ENCODE measurements around the gene C1orf116.

Gene C1orf116

DNA sequence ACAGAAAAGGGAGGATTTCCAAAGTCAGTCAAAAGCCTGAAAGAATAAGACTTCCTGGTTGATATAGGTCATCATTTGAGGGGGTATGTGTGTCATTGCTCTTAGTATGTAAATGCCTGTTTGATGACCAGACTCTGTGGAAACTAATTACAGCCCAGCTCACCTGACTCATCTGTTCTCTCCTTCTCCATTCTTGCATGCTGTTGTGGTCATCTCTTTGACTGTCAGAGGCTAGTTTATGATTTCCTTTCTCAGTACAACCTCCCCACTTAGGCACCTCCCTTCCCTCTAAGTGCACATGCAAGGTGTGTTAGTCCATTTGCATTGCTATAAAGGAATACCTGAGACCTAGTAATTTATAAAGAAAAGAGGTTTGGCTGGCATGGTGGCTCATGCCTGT, 2.4 kb upstream of the C1orf116 start:
- DNase-seq (ENCODE audit: low spot score): no peak

DNA sequence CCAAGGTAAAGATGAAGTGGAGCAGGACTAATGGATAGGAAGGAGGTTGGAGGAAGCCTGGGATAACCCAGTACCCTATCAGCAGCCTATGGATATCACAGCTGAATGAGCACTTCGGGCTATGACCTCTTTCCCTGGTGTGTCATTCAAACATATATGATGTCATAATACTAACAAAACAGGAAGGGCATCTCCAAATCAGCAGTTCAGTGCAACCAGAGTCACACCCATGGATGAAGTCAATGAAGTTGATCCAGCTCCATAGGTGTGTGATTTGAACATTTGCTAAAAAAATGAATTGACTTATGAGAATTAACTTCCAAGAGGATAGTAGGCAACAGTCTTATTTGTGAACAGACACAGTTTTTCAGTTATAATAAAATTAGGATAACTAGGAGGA, 1.7 kb upstream of the C1orf116 start:
- no peak for DNase-seq (ENCODE audit: low spot score)

DNA sequence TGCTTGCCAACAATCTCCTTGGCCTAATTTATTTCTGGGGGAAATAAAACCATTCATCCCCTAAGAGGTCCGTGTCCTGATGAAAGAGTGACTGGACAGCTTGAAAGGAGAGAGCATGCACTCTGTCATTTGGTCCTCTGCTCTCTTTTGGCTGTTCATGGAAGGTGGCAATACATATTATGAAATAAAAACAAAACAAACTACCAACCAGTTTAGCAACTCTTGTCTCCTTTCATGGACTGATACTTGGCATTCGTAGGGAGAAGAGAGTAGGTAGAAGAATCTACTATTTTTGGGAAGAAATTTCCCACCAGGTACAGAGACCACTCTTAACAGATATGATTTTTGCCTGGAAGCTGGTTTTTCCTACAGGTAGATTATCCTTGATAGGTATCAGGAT, 746 bp upstream of the C1orf116 start:
- DNase-seq (ENCODE audit: low spot score): no peak

DNA sequence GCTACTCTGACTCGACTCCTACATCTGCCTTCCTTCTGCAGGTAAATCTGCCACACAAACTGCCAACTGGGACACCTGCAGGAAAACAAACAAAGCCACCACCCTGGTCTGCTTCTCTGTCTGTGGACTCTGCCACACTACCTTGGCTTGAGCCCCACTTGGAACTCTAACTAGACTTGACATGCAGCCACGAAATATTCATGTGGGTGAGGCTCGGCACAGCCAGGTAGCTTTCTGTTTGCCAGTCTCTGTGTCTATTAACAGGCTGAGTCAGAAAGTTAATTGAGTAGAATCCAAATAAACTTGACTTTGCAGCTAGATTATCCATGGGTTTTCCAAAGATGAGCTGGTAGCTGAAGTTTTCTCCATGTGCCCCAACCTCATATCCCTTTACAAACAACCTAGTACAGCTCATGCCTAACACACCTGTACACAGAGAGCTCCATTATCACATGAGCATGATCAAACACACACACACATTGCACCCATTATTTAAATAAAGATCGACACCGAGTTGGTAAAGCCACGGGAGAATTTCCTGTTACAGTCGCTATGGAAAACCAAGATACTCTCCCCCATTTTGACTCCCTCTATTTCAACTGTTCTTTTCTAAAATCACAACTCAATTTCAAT, 808 bp downstream of the C1orf116 start:
- no peak for DNase-seq (ENCODE audit: low spot score)

DNA sequence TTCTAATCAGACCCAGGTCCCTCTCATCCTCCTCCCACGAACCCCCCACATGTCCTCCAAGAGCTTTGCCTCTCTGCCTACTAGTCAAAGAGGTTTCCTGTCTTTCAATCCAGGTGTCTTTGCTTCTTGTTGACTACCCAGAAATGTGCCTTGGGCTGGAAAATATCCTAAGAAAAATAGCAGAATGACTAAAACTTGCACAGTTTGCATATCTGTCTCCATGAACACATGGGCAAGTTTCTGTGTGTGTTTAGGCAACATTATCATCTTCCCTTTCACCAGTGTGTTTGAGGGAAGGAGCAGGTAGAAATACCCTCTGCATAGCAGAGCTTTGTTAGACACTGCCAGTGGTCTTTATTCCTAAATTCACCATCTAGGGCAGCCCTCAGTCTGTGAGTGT, 1.5 kb downstream of the C1orf116 start:
- DNase-seq (ENCODE audit: low spot score): no peak

DNA sequence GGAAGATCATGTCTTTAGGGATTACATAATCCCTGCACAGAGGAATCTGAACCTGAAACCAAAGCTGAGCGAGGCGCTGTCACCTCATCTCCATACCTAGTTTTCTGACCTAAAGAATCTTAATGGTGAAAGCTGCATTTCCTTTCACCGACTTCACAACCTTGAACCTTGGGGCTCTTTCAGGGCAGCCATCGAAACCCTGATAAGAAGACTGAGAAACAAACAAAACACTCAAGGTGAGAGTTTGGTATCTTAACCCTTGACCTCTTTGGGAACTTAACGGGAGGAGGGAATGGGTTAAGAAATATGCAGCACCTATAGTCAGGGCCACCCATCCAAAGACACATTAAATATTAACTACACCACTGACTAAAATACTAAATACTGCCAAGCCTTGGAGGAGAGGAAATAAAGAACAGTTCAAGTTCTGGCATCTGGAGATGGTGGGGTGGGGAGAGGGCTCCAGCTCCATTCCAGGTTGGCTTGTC, 2.0 kb downstream of the C1orf116 start:
- no peak for DNase-seq (ENCODE audit: low spot score)

DNA sequence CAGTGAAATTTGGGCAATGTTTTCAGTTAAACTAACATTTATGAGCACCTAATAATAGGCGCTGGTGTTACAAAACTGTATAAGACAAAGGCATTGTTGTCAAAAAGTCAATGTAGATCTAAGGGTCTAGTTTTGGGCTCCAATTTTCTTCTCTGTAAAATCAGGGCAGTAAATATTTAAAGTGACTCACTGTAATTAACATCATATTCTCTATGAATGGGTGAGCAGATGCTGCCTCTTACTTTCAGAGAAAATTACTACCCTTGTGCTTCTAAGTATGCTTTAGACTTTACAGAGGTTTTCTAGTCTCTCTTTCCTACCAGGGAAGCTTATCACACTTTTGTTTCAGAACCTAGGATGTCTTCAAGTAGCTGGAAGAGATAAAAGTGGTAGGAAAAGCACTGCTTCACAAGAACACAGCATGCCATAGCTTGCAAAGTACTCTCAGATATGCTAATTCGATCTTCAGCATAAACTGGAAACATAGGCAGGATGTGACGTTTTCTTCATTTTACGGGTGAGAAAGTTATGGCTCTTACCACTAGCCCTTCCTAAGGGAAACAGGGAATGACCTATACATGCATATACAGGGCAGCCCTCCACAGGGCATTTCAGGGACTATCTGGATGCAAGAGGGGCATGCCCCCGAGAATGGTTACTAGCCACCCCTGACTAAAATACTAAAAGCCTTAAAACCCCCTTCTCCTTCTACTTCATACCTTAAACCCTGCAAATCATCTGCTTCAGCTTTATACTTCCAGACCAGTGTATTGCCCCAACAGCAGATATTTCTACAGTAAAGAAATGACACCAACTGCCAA, 2.6 kb downstream of the C1orf116 start:
- no peak for DNase-seq (ENCODE audit: low spot score)

DNA sequence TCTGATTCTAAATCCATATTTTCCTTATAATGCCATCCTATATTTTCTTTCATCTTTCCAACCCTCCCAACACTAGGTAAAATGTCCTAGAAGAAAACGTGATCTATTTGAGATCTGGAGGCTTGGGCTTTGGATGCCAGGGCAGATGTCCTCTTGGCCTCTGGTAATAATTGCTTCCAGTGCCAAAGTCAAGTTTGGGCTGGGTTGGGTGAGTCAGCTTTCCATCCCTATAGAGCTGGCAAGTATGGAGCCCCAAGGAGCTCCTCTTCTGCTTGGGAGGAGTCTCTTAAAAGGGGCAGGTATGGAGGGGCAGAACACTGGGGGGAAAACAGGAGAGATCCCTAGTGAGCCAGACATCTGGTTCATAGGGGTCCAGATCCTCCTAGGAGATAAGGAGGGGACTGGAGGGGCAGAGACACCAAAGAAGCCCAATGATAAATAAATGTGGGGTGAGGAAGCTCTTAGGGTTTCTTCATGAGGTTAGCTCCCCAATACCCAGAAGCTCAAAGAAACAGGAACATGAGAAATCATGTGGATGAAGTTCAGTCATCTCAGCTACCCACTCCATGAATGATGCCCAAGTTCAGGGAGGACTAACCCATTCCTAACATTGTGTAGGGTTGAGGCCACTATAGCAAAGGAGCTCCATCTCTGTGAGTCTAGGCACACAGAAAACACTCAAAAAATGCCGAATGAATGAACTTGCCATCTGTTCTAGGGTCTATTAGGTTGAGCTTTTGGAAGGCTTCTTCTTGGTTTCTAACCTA, 3.5 kb downstream of the C1orf116 start:
- DNase-seq (ENCODE audit: low spot score): no peak

DNA sequence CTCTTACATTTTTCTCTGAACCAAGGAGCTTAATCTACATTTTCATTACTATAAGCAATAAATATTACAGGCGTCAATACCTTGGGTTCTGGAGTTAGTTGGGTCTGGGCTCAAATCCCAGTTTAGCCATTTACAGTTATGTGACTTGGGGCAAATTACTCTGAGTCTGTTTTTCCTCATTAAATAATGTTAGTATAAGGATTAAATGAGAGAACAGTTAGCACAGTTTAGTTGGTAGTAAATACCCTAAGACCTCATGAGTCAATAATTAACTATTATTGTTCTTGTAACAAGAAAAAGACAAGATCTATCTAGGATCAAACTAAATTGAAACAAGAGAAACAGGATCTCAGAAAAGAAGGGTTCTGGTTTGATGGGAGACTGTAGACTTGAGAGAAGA, 4.6 kb downstream of the C1orf116 start:
- DNase-seq (ENCODE audit: low spot score): no peak

DNA sequence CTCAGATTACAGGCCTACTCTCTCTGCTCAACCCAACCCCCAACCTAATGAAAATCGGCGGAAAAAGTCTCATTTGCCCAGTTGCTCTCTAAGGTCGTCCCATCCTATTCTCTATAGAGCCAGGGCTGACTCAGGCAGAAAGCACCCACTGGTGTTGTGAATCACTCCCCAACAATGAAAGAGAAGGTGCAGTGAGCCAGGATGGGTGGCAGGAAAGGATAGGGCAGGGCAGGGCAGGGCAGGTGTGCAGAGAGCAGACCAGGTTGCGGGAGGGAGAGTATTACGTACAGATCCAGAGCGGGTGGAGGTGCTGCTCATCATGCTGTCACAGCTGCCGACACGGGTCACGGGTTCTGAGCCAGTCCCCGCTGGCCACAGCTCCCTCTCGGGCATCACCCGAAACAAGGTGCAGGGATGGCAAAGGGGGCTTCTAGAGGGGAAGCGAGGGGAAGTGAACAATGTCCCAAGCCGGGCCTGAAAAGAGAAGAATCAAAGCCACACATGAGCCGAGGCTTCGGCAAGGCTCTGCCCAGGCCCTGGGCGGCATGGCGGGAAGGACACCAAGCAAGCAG, 5.3 kb downstream of the C1orf116 start:
- DNase-seq (ENCODE audit: low spot score): no peak

DNA sequence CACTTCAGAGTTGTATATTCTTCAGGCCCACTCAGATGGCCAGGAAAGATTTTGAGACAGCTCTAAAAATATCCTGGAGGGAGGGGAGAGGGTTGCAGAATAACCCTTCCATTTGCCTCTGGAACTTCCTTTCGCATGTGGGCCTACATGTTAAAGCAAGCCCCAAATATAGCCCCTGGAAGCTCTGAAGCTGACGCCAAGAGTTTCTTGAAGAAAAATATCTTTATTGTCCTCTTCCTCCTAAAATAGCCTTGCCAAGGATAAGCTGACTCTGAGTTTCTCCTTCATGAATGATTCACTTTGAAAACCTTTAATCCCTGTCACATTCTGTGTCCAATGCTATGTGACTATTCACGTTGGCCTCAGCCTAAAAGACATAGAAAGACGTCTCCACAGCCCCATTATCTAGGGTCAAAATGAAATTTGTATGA, 6.4 kb downstream of the C1orf116 start:
- DNase-seq (ENCODE audit: low spot score): no peak

DNA sequence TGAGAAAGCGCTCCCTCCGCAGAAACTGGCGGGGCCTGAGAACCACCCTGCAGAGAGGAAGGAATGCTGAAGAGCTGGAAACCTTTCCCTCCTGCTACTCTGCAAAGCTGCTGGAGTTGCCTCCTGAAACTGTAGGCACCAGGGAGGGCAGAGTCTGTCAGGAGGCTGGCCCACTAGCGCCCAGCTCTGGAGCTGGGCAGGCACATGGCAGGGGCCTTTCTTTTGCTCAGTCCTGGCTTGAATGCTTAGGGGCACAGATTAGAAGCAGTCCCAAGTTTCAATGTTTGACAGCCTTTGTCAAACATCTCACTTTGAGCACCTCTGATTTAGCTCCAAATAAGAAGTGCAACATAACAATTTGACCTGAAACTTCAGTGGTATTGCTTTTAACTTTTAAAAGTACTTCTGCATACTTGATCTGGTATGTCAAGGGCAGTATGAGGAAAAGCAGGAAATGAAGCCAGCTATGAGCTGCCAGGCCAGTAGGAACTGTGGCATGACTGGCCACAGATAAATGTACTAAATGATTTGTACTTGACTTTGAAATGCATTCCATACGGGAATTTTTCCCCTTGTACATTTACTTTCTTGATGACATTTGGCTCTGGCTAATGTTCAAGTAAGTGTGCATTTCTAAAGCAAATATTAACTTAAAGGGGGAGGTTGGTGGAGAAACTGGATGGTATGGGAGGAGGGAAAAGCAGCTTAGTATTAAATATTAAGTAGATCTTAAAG, 7.2 kb downstream of the C1orf116 start:
- DNase-seq (ENCODE audit: low spot score): no peak

DNA sequence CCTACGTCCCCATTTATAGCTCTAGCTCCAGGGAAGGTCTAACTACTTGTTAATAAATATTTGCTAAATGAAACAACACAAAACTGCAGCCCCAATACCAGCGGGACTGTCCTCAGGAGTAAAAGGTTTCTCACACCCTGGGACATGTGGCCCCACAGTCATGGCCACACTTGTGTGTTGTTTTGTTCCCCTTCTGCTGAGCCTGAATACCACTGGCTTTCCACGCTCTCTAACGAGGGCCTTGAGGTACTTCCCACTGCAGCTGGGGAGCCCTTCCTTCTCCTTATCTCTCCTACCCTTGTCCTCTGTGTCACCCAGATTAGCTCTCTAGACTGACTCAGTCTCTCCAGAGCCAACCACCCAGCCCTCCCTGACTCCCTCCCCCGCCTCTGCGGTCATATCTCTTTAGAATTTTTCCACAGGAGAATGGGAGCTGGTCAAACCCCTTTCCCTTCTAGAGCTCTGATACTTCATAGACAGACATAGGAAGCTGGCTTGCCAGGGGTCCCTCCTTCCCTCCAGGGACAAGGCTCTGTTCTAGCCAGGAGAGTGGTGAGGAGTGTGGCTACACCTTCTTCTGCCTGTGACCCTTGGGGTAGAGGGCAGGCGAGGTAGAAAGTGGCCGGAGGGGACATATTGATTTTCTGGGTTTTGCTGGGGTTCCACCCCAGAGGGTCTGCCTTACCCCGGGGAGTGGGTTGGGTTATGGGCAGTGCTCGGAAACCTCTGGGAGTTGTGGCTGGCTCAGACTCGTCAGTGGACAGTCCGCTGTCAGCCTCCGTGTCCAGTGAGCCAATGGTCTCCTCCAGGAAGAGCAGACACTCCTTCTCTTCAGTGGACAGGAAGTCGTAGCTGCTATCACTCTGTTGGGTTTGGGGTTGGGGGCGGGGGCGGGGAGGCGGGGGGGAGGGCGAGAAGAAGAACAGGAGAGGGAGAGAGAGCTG, 8.1 kb downstream of the C1orf116 start:
- DNase-seq (ENCODE audit: low spot score): no peak

DNA sequence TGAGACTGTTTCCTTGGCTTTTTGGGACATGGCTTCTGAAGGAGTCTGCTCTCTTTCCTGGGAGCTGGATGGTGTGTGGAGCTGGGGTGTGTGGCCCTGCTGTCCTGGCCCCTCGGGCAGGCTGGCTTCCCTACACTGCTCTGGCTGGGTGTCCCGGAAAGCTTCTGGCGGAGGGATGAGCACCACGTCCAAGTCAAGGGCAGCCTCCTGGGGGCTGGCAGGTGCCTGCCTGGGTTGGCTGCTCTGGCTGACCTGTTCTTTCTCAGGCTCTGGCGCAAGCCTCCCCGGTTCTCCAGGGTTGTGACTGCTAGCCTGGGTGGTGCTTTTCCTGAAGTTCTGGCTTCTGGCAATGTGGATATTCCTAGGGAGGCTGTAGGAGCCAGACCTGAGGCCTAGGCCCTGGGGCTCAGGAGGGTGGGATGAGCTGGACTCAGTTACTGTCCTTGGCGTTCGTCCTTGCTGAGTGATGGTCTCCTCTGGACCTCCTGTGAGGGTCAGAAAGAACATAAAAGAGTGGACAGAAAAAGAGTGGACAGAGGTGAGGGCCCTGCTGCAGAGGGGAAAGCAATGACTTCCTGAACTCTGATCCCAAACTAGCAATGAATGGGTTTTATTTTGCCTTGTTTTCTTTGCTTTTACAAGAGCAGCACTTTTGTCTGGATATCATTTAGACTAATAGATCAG, 9.4 kb downstream of the C1orf116 start:
- DNase-seq (ENCODE audit: low spot score): no peak

DNA sequence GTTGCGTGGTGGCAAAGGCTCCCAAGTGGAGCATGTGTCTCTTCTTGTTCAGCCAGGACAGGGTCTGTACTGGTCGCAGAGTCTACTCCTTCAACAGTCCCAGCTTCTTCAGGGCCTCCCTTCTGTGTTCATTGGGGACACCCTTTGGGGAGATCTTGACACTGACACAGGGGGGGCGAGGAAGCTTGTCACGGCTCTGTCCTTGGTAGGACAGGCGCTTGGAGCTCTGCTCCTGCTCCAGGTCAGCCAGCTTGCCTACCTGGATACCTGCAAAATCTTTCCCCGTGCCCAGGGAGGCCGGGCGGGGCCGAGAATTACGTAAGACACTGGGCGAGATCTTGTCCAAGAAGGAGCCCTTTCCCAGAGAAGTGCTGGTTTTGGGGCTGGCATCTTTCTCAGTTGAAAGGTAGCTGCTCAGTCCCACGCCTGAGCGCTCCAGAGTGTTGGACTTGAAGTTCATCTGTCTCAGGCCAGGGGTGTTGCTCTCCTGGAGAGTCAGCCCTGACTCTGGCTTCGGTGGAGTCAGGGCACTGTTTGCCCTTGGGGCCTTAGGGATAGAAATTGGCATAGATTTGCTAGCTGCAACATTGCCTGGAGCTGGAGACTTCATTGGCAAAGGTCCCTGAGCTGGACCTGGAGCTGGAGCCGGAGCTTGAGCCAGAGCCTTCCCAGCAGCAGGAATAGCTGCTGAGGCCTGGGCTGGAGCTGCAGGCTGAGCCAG, 10.5 kb downstream of the C1orf116 start:
- no peak for DNase-seq (ENCODE audit: low spot score)

DNA sequence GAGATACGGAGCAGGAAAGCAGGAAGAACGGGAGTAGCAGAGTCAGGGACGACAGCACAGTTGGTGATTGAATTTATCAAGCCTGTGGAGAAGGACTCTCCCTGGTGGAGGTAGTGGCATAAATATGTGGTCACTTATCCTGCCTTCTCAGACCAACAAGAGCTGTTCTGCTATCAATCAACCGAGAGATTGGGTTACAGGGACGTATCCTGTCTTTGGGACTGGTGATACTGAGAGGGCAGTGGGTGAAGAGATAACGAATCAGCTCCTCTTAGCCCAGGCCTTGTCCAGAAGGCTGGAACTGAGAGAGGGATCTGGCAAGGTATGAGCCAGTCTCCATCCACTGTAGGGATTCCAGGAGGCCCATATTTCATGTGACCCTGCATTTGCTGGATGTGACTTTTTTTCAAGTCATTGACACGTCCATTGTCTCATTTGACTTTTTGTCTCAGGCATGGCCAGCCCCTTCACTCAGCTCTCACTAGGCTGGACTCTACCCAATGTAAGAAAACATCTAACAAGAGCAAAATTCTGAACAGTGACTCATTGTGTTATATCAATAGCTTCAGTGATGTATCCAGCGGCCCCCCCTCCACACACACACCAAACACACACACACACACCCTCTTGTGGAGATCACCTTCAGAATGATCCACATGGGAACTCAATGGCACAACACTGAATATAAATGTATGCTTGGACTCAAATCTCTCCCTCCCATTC, 11.3 kb downstream of the C1orf116 start:
- no peak for DNase-seq (ENCODE audit: low spot score)

DNA sequence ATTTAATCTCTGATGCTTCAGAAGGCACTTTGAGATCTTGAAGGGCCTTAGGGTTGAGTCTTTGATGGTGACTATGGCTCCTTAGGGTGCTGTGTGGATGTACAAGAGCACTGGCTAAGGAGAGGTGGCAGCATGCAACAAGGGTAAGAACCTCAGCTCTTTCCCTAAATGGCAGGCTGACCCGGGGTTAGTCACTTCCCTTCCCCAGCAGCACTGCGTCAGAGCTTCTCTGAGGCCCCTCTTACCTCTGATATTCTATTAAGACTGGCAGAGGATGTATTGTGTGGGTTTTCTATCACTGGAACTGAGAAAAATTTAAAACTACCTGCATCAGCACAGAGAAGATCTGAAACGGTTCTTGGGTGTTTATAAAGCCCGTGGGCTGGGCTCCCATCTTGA, 11.8 kb downstream of the C1orf116 start:
- DNase-seq (ENCODE audit: low spot score): no peak

DNA sequence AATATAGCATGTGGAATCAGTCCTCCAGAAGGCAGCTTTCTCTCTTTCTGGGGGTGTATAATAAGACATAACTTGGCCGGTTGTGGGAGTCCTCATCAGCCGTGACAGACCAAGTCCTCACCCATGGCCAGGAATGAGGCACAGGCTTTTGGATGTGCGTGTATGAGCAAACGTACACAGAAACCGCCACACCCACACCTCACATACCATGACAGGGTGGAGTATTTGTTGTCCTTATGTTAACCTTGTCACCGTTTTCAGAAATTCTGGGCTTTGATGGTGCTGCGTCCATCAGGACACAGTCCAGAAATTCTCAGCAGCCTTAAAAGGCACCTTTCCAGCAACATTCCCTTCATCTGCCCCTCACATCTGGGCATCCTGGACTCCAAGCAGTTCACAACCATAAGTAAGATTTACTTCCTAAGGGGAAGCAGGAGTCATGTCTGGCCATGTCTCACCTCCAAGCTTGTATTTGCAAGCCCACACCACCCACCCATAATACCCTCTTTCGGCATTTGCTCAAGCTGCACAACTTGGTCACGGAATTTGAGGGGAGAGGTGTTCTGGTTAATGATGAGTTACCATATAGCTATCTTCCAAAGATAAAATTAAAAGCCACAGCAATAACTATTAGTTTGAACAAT, 12.4 kb downstream of the C1orf116 start:
- DNase-seq (ENCODE audit: low spot score): no peak

All from NAMALWA (cell line).